T-cell (primary cell): ENCODE results near the gene CCNK. TPM values are rescaled to one million over a fixed set of nuclear protein-coding genes. Genes with fewer than 3 reads are reported as not detected.

ENCODE experiments used
- ATAC-seq, 4 experiments: fragments of 200-7000 bp in 3 of 4; fragments of 150-1000 bp in 1 of 4; cut with Tn5 transposase; replicated peaks in 1 of 4; 1 replicate in 3 of 4; 2 replicates in 1 of 4; pipeline ENCODE4 v1.10.0; 2021; ENCODE audit warnings: moderate library complexity in 3 of 4, mild to moderate bottlenecking in 2 of 4, moderate number of reproducible peaks in 1 of 4
- CTCF ChIA-PET, 2 donors: fragments of 300-600 bp; sonication (Branson Sonifier 250); formaldehyde crosslinking; loops; one replicate each; lab custom pipeline; 2022; ENCODE audit warnings: antibody characterized with exemption in 2 of 2; lab: Charles Lee
- POLR2A ChIA-PET, 2 donors: fragments of 300-600 bp; sonication (Branson Sonifier 250); formaldehyde crosslinking; loops; one replicate each; lab custom pipeline; 2022; ENCODE audit warnings: antibody characterized with exemption in 2 of 2; lab: Charles Lee
- DNase-seq, 35 experiments: peaks; one replicate each; pipeline versions ENCODE4 v3.0.0 to v3.0.0-alpha.2; 2013 to 2023
- H3K27ac ChIP-seq: one replicate; pipeline ENCODE4 v1.5.1; 2013; ENCODE audit warnings: low read length
- H3K27me3 ChIP-seq, 2 experiments: replicated peaks in 1 of 2; 1 replicate in 1 of 2; 2 replicates in 1 of 2; pipeline versions ENCODE4 v1.6.1 to v1.7.0; 2013; ENCODE audit warnings: low read length in 1 of 2, mixed read lengths in 1 of 2; ENCODE audit not compliant: control insufficient read depth in 2 of 2, insufficient read depth in 2 of 2; ENCODE audit errors: extremely low read depth in 1 of 2
- H3K36me3 ChIP-seq, 2 donors: 1 replicate in 1 of 2; 2 replicates in 1 of 2; pipeline versions ENCODE4 v1.6.1 to v1.7.0; 2013; ENCODE audit warnings: low read length in 1 of 2; ENCODE audit not compliant: control insufficient read depth in 2 of 2, insufficient read depth in 1 of 2; ENCODE audit errors: extremely low read depth in 1 of 2
- H3K4me1 ChIP-seq, 2 experiments: 1 replicate in 1 of 2; 2 replicates in 1 of 2; pipeline versions ENCODE4 v1.6.1 to v1.7.0; 2013; ENCODE audit warnings: low read length in 2 of 2, mixed read lengths in 1 of 2; ENCODE audit not compliant: insufficient read depth in 2 of 2, control insufficient read depth in 1 of 2; ENCODE audit errors: extremely low read depth in 1 of 2
- H3K4me3 ChIP-seq, 2 donors: 1 replicate in 1 of 2; 2 replicates in 1 of 2; pipeline versions ENCODE4 v1.5.1 to v1.7.0; 2013; ENCODE audit warnings: mild to moderate bottlenecking in 2 of 2, low read length in 1 of 2, moderate library complexity in 1 of 2; ENCODE audit not compliant: control insufficient read depth in 1 of 2; ENCODE audit errors: extremely low read depth in 1 of 2
- H3K9me3 ChIP-seq: 2 replicates; pipeline ENCODE4 v1.7.0; 2013
- H3K27ac Mint-ChIP-seq, 2 donors: one replicate each; pipeline ENCODE4 v1.8.0; 2020 to 2021; ENCODE audit warnings: mild to moderate bottlenecking in 2 of 2, mixed read lengths in 2 of 2
- H3K27me3 Mint-ChIP-seq, 2 donors: one replicate each; pipeline ENCODE4 v1.8.0; 2021 to 2022; ENCODE audit warnings: mixed read lengths in 2 of 2
- H3K36me3 Mint-ChIP-seq: one replicate; pipeline ENCODE4 v1.8.0; 2021; ENCODE audit warnings: mixed read lengths
- H3K4me1 Mint-ChIP-seq, 3 donors: one replicate each; pipeline ENCODE4 v1.8.0; 2020 to 2022; ENCODE audit warnings: mixed read lengths in 3 of 3, mild to moderate bottlenecking in 1 of 3
- H3K4me3 Mint-ChIP-seq, 3 donors: one replicate each; pipeline ENCODE4 v1.8.0; 2020 to 2022; ENCODE audit warnings: mild to moderate bottlenecking in 3 of 3, mixed read lengths in 3 of 3, moderate library complexity in 3 of 3
- H3K9me3 Mint-ChIP-seq, 3 donors: one replicate each; pipeline ENCODE4 v1.8.0; 2020 to 2022; ENCODE audit warnings: mixed read lengths in 3 of 3
- WGBS: methylation state at CpG from one replicate; pipeline ENCODE4 v1.1.5; 2013; ENCODE audit warnings: missing lambda C conversion rate; ENCODE audit not compliant: insufficient coverage; 5-methylcytosine and 5-hydroxymethylcytosine counted together
- total RNA-seq, 35 experiments: library from RNA in 6 of 35; stranded (reverse) in 6 of 35; fragments of 120-200 nt in 1 of 35; gene quantifications; one replicate each; pipeline versions ENCODE4 v1.2.1 to v1.2.4 and lab custom pipeline; 2013 to 2026

The CCNK gene
- total RNA-seq, 5 donors from 2014 or later (not counting 1 experiment from before 2014, with no cell fraction given) = 61.8 to 138 (median 74.6) TPM

DNA sequence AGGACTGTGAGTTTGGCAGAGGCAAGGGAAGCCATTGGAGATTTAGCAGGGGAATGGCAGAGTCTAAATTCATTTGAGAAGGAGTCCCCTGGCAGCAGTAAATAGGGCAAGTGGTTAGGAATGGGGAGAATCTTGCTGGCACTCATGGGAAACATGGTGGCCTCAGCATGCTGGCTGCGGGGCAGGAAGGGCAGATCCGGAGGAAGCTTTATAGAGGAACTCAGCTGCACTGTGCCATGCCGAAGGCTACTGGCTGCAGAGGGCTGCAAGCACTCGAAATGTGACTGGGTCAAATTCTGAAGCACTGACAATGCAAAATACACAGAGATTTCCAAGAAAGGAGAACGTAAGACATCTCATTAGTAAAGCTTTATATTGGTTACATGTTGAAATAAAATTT lies 23.9 kb downstream of the CCNK start:
- Histone ChIP-seq H3K4me1 (no peaks in the 10 kb centered on the region), H3K9me3 (no peaks in the 10 kb centered on the region), H3K27me3 (no peaks in the 10 kb centered on the region), H3K36me3 (peaks cover 20 to 96% of the 10 kb centered on the region in 2 donors), H3K27ac (no peak overlapping the region), H3K4me3 (no peak overlapping the region)
- ChIA-PET CTCF (no interaction called here), POLR2A (no interaction called here)
- Mint-ChIP-seq H3K27ac (no peak overlapping the region), H3K9me3 (no peaks in the 10 kb centered on the region), H3K4me3 (no peak overlapping the region), H3K4me1 (no peaks in the 10 kb centered on the region), H3K36me3 (peaks cover 82% of the 10 kb centered on the region), H3K27me3 (no peaks in the 10 kb centered on the region)
- WGBS = 93% methylated on average over 4 of the region's 5 CpGs
- DNase-seq (no peak), ATAC-seq (no peak)

DNA sequence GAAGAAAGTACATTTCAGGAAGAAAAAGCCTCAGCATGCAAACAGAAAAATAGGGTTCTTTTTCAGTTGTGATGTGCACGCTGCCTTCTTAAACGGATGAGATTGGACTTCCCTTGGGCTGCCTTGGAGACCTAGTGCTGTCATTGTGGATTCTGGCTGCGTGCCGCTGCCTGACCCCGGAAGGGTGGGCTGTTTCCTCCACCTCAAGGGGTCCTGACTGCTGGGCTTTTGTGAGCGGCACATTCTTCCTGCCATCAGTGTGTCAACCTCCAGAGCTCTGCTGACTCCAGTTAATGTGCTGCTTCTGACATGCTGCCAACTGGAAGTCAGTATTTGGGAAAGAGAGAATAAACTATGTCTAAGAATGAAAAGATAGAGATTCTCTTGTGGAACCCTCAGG lies 25.1 kb downstream of the CCNK start:
- Mint-ChIP-seq H3K4me3 (no peak overlapping the region), H3K27me3 (no peaks in the 10 kb centered on the region), H3K4me1 (no peaks in the 10 kb centered on the region), H3K9me3 (no peaks in the 10 kb centered on the region), H3K27ac (no peak overlapping the region), H3K36me3 (peaks cover 75% of the 10 kb centered on the region)
- Histone ChIP-seq H3K4me3 (no peak overlapping the region), H3K27ac (no peak overlapping the region), H3K9me3 (no peaks in the 10 kb centered on the region), H3K4me1 (no peaks in the 10 kb centered on the region), H3K36me3 (peaks cover 20 to 94% of the 10 kb centered on the region in 2 donors), H3K27me3 (no peaks in the 10 kb centered on the region)
- ChIA-PET POLR2A (no interaction called here), CTCF (no interaction called here)
- ATAC-seq (no peak), DNase-seq (no peak)
- 100% methylated on average over 5 of the region's 6 CpGs for WGBS

- Histone ChIP-seq H3K27ac (no peak overlapping the region), H3K36me3 (peaks cover 14 to 84% of the 10 kb centered on the region in 2 donors), H3K4me1 (no peaks in the 10 kb centered on the region), H3K27me3 (no peaks in the 10 kb centered on the region), H3K4me3 (no peak overlapping the region), H3K9me3 (no peaks in the 10 kb centered on the region)
- DNase-seq = no peak
- Mint-ChIP-seq H3K4me3 (no peak overlapping the region), H3K9me3 (no peaks in the 10 kb centered on the region), H3K27me3 (no peaks in the 10 kb centered on the region), H3K4me1 (no peaks in the 10 kb centered on the region), H3K27ac (no peak overlapping the region), H3K36me3 (peaks cover 63% of the 10 kb centered on the region)
- WGBS = 100% methylated on average over 9 of the region's 13 CpGs
- ATAC-seq = no peak
- ChIA-PET POLR2A (no interaction called here), CTCF (no interaction called here)
Observed at GRCh38 chr14:99507860-99508640, 26.8 kb downstream of the CCNK start.

- H3K36me3 Mint-ChIP-seq = peaks cover 56% of the 10 kb centered on the region
- peaks cover 17 to 77% of the 10 kb centered on the region in 2 donors for H3K36me3 ChIP-seq
Observed at GRCh38 chr14:99508896-99509629, 27.9 kb downstream of the CCNK start.

DNA sequence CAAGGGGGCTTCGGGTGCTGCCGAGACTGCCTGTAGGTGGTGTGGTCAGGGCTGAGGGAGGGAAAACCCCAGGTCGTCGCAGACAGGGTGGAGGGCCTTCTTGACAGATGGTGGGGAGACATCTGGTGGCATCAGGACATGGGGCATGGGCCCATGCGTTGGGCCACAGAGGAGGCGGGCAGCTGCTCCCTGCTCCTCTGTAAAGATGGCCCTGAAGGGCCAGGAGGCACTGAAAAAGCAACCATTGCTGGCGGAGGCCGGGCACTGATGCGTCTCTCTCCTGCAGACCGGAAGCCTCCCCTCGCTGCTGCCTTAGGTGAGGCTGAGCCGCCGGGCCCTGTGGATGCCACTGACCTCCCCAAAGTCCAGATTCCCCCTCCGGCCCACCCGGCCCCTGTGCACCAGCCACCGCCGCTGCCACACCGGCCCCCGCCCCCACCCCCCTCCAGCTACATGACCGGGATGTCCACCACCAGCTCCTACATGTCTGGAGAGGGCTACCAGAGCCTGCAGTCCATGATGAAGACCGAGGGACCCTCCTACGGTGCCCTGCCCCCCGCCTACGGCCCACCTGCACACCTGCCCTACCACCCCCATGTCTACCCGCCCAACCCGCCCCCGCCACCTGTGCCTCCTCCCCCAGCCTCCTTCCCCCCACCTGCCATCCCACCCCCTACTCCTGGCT lies 28.8 kb downstream of the CCNK start:
- no peak overlapping the region for H3K4me3 Mint-ChIP-seq

More at GRCh38 chr14:99508896-99509629, 27.9 kb downstream of the CCNK start:
- ATAC-seq (no peak), DNase-seq (no peak)
- H3K27me3 ChIP-seq = no peaks in the 10 kb centered on the region
- CTCF ChIA-PET = no interaction called here
- H3K4me3 ChIP-seq = no peak overlapping the region
- Mint-ChIP-seq H3K27me3 (no peaks in the 10 kb centered on the region), H3K4me1 (no peaks in the 10 kb centered on the region), H3K9me3 (no peaks in the 10 kb centered on the region), H3K27ac (no peak overlapping the region), H3K4me3 (no peak overlapping the region)
- no peak overlapping the region for H3K27ac ChIP-seq
- POLR2A ChIA-PET = no interaction called here
- no peaks in the 10 kb centered on the region for H3K4me1 ChIP-seq
- WGBS = 96% methylated on average over 13 of the region's 23 CpGs
- H3K9me3 ChIP-seq = no peaks in the 10 kb centered on the region

GRCh38 chr14:99510556-99511139 lies 29.4 kb downstream of the CCNK start:
- peaks cover 42% of the 10 kb centered on the region for H3K36me3 Mint-ChIP-seq
- H3K4me3 Mint-ChIP-seq = no peak overlapping the region
- H3K4me1 Mint-ChIP-seq = no peaks in the 10 kb centered on the region
- Histone ChIP-seq H3K27ac (no peak overlapping the region), H3K4me3 (no peak overlapping the region), H3K36me3 (peaks cover 17 to 68% of the 10 kb centered on the region in 2 donors), H3K4me1 (no peaks in the 10 kb centered on the region), H3K9me3 (no peaks in the 10 kb centered on the region), H3K27me3 (no peaks in the 10 kb centered on the region)
- H3K27ac Mint-ChIP-seq = no peak overlapping the region
- CTCF ChIA-PET = interaction anchor here in 1 of 2 donors (0.5 to 0.6 kb wide), 2 partner anchors 29 to 447 kb away, joined by 3 read pairs; no protein-coding TSS in a partner anchor
- DNase-seq = no peak
- H3K9me3 Mint-ChIP-seq = no peaks in the 10 kb centered on the region
- no peaks in the 10 kb centered on the region for H3K27me3 Mint-ChIP-seq
- POLR2A ChIA-PET = no interaction called here
- 98% methylated on average over 8 of the region's 15 CpGs for WGBS
- no peak for ATAC-seq

More for the DNA sequence above, 28.8 kb downstream of the CCNK start:
- Histone ChIP-seq H3K9me3 (no peaks in the 10 kb centered on the region), H3K27ac (no peak overlapping the region), H3K4me1 (no peaks in the 10 kb centered on the region), H3K36me3 (peaks cover 19 to 74% of the 10 kb centered on the region in 2 donors), H3K4me3 (no peak overlapping the region), H3K27me3 (no peaks in the 10 kb centered on the region)
- POLR2A ChIA-PET = no interaction called here
- Mint-ChIP-seq H3K9me3 (no peaks in the 10 kb centered on the region), H3K36me3 (peaks cover 48% of the 10 kb centered on the region), H3K27ac (no peak overlapping the region), H3K27me3 (no peaks in the 10 kb centered on the region), H3K4me1 (no peaks in the 10 kb centered on the region)
- DNase-seq (no peak), ATAC-seq (no peak)
- CTCF ChIA-PET = interaction anchor here in 1 of 2 donors (0.6 kb wide), 1 partner anchor 30 kb away, joined by 3 read pairs; no protein-coding TSS in a partner anchor
- 88% methylated on average over 17 of the region's 27 CpGs for WGBS
